Measurements from ENCODE around the gene MYO3B.

DNA sequence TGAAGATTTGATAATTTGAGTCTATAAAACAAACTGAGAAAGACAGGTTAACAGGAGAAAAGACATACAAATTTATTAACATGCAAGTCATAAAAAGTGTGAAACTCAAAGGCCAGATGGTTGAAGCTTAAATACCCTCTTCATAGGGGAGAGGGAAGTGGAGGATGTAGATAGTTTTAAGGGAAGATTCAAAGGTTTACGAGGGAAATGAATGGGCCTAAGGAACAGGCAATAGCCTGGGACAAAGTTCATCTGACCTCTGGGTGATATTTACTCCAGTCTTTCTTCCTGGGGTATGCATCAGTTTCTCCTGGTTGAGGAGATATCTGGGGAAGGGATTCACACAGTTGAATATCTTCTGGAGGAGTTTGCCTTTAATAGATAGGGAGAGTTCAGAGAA lies 322.2 kb downstream of the MYO3B start:
- TF ChIP-seq, protein P1, sequence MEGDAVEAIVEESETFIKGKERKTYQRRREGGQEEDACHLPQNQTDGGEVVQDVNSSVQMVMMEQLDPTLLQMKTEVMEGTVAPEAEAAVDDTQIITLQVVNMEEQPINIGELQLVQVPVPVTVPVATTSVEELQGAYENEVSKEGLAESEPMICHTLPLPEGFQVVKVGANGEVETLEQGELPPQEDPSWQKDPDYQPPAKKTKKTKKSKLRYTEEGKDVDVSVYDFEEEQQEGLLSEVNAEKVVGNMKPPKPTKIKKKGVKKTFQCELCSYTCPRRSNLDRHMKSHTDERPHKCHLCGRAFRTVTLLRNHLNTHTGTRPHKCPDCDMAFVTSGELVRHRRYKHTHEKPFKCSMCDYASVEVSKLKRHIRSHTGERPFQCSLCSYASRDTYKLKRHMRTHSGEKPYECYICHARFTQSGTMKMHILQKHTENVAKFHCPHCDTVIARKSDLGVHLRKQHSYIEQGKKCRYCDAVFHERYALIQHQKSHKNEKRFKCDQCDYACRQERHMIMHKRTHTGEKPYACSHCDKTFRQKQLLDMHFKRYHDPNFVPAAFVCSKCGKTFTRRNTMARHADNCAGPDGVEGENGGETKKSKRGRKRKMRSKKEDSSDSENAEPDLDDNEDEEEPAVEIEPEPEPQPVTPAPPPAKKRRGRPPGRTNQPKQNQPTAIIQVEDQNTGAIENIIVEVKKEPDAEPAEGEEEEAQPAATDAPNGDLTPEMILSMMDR (optimal IDR thresholded peaks at IDR 0.05 in 1 of 3, IDR thresholded peaks at IDR 0.05 in 1 of 3, conservative IDR thresholded peaks at IDR 0.05 in 1 of 3; ENCODE audit: extremely low read depth in 1 of 3, insufficient read depth in 2 of 3, low read length in 3 of 3) = no peak
- no peak for TF ChIP-seq EZH2 (IDR thresholded peaks at IDR 0.05; ENCODE audit: low read length)
